ENCODE measurements around the gene PRORP. TPM values are rescaled to one million over a fixed set of nuclear protein-coding genes. Genes with fewer than 3 reads are reported as not detected.
"Not testable (repeated sequence)": the region's sequence is repeated elsewhere in the genome, so short reads cannot be mapped to it uniquely, and the experiment has no call there.

Gene PRORP
- total and polyA plus RNA-seq, 2 experiments from 2014 or later: 28.8 to 50.4 TPM

DNA sequence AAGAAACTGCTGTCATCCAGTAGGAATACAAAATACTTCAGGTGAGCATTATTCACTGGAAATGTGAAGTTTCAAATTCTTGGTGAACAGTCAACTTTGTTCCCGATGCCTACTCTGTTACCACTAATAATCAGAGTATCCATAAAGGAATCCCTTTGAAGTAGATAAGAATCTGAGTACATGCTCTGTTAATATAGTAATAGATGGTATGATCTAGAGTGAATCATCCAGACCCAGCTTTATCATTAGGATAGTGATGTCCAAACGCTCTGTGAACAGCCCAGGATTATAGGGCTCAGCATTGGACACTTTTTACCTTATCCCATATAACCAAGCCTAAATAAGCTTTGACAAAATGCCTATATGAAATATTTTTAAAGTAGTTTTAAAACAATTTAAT is 33.8 kb upstream of the PRORP start (continued):
- no peak for TF ChIP-seq REST (IDR thresholded peaks at IDR 0.05; ENCODE audit: unreplicated experiment)
- TF ChIP-seq, protein P1, sequence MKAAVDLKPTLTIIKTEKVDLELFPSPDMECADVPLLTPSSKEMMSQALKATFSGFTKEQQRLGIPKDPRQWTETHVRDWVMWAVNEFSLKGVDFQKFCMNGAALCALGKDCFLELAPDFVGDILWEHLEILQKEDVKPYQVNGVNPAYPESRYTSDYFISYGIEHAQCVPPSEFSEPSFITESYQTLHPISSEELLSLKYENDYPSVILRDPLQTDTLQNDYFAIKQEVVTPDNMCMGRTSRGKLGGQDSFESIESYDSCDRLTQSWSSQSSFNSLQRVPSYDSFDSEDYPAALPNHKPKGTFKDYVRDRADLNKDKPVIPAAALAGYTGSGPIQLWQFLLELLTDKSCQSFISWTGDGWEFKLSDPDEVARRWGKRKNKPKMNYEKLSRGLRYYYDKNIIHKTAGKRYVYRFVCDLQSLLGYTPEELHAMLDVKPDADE (IDR thresholded peaks at IDR 0.05): no peak
- no peak for TF ChIP-seq ZNF114 (CRISPR knock-in tag; IDR thresholded peaks at IDR 0.05)
- no peak for TF ChIP-seq EZH2 (IDR thresholded peaks at IDR 0.05; ENCODE audit: low read depth, unreplicated experiment)

DNA sequence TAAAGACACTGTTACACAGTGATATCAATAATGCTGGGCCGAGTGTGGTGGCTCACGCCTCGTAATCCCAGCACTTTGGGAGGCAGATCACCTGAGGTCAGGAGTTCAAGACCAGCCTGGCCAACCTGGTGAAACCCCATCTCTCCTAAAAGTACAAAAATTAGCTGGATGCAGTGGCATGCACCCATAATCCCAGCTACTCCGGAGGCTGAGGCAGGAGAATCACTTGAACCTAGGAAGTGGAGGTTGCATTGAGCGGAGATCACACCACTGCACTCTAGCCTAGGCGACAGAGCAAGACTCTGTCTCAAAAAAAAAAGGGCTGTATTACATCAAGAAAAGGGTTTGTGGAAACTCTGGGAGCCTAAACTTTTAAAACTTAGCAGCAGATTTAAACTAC is 27.7 kb upstream of the PRORP start:
- H2AFZ ChIP-seq; ATAC-seq; DNase-seq (ENCODE audit: low spot score); H3K27me3 ChIP-seq (ENCODE audit: insufficient read depth); H3K4me2 ChIP-seq; H3K27me3 Mint-ChIP-seq (ENCODE audit: insufficient read depth, low read depth, poor library complexity); H3K4me1 Mint-ChIP-seq; H3F3A ChIP-seq (replicated peaks; ENCODE audit: low read depth); H3K9me2 ChIP-seq (ENCODE audit: insufficient read depth); H3K4me1 ChIP-seq (ENCODE audit: insufficient read depth); H3K79me2 ChIP-seq (replicated peaks; ENCODE audit: insufficient read depth); H3K27ac ChIP-seq (ENCODE audit: low read depth); H3K27ac Mint-ChIP-seq; H4K20me1 ChIP-seq (replicated peaks; ENCODE audit: insufficient read depth); H3K4me3 Mint-ChIP-seq; H3K9me3 Mint-ChIP-seq; H3K4me3 ChIP-seq: not testable (repeated sequence)
- H3K36me3 ChIP-seq (ENCODE audit: insufficient read depth): peaks cover 25% of the 10 kb centered on the region
- peaks cover 74% of the 10 kb centered on the region for H3K36me3 Mint-ChIP-seq (ENCODE audit: low read depth)

DNA sequence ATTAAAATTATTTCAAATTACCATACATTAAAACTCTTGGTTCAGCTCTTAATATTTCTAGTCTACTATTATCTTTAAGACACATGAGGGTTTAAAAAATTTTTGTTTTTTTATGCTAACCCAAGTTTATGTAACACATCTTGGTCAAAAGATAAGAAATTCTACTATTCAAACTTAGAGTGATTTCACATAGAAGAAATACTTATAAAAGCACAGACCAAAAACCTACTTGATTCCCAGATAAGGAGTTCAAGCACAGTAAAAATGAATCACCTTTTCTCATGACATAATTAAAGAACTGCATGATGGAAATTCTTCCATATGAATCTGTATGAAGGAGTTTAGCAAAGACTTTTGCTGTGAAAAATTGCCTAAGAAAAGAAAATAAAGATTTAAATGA is 14.5 kb upstream of the PRORP start:
- DNase-seq (ENCODE audit: low spot score): no peak
- peaks cover 54% of the 10 kb centered on the region for H3K36me3 Mint-ChIP-seq (ENCODE audit: low read depth)

More for the DNA sequence above, 14.5 kb upstream of the PRORP start:
- Histone ChIP-seq H3F3A (replicated peaks; ENCODE audit: low read depth) (no peaks in the 10 kb centered on the region), H3K4me2 (no peak overlapping the region), H3K4me1 (ENCODE audit: insufficient read depth) (peaks cover under 1% of the 10 kb centered on the region; the same call in 1 of the 2 replicates), H3K4me3 (no peak overlapping the region), H2AFZ (no peak overlapping the region), H3K27ac (ENCODE audit: low read depth) (no peak overlapping the region), H3K36me3 (ENCODE audit: insufficient read depth) (peaks cover 34% of the 10 kb centered on the region), H3K79me2 (replicated peaks; ENCODE audit: insufficient read depth) (0 out of 2 replicates have a peak, but pooled peaks cover 6% of the 10 kb centered on the region), H4K20me1 (replicated peaks; ENCODE audit: insufficient read depth) (no peaks in the 10 kb centered on the region), H3K27me3 (ENCODE audit: insufficient read depth) (no peaks in the 10 kb centered on the region), H3K9me2 (ENCODE audit: insufficient read depth) (no peaks in the 10 kb centered on the region)
- peaks cover 4% of the 10 kb centered on the region for H3K4me1 Mint-ChIP-seq
- no peak for ATAC-seq
- H3K27ac Mint-ChIP-seq: no peak overlapping the region
- H3K4me3 Mint-ChIP-seq: no peak overlapping the region
- H3K27me3 Mint-ChIP-seq (ENCODE audit: insufficient read depth, low read depth, poor library complexity): no peaks in the 10 kb centered on the region
- peaks cover 14% of the 10 kb centered on the region; the same call in 2 of the 3 replicates for H3K9me3 Mint-ChIP-seq
- no peak for TF ChIP-seq JUNB (IDR thresholded peaks at IDR 0.05; ENCODE audit: unreplicated experiment)
- no peak for TF ChIP-seq CREB1 (CRISPR knock-in tag; IDR thresholded peaks at IDR 0.05; ENCODE audit: low read depth)
- TF ChIP-seq, protein P1 (IDR thresholded peaks at IDR 0.05): no peak
- no peak for TF ChIP-seq CTCF (conservative IDR thresholded peaks at IDR 0.05; ENCODE audit: low read depth in 2 of 2)
- TF ChIP-seq ZNF331 (CRISPR knock-in tag; IDR thresholded peaks at IDR 0.05; ENCODE audit: low read depth): no peak
- no peak for TF ChIP-seq ZNF114 (CRISPR knock-in tag; IDR thresholded peaks at IDR 0.05)
- TF ChIP-seq NANOG (IDR thresholded peaks at IDR 0.05; ENCODE audit: borderline replicate concordance): no peak
- TF ChIP-seq POLR2AphosphoS5 (IDR thresholded peaks at IDR 0.05; ENCODE audit: low read depth): no peak
- TF ChIP-seq EZH2 (IDR thresholded peaks at IDR 0.05; ENCODE audit: low read depth, unreplicated experiment): no peak
- TF ChIP-seq EZH2phosphoT487 (IDR thresholded peaks at IDR 0.05; ENCODE audit: unreplicated experiment): no peak
- TF ChIP-seq STAT1 (IDR thresholded peaks at IDR 0.05; ENCODE audit: unreplicated experiment): no peak
- no peak for TF ChIP-seq REST (IDR thresholded peaks at IDR 0.05; ENCODE audit: unreplicated experiment)
